H1 (cell line): ENCODE data around the gene TRIM38. TPM values are rescaled to one million over a fixed set of nuclear protein-coding genes. Genes with fewer than 3 reads are reported as not detected.

ENCODE experiments used
- CTCF ChIA-PET: fragments of 300-600 bp; sonication (Branson Sonifier 250); formaldehyde crosslinking; loops from one replicate; lab custom pipeline; 2021; ENCODE audit not compliant: partially characterized antibody; lab: Charles Lee
- POLR2A ChIA-PET: fragments of 300-600 bp; sonication (Branson Sonifier 250); formaldehyde crosslinking; loops from one replicate; lab custom pipeline; 2021; ENCODE audit warnings: inconsistent platforms; ENCODE audit not compliant: partially characterized antibody; lab: Charles Lee
- DNase-seq, 2 experiments: peaks; one replicate each; pipeline versions ENCODE4 v3.0.0 to v3.0.0-alpha.2; 2010 to 2022; ENCODE audit warnings: low spot score in 2 of 2, low read depth in 1 of 2, mixed read lengths in 1 of 2
- FAIRE-seq: peaks from 2 replicates; lab custom pipeline; 2011; peaks lifted over from hg19 to GRCh38; lab: Jason Lieb, UNC
- H2AFZ ChIP-seq: 2 replicates; pipeline ENCODE4 v1.8.1; 2012; ENCODE audit warnings: low read length, inconsistent platforms
- H2AK5ac ChIP-seq: 2 replicates; pipeline ENCODE4 v1.6.1; 2013; ENCODE audit warnings: low read depth, low read length
- H2BK120ac ChIP-seq: replicated peaks from 2 replicates; pipeline ENCODE3; 2013; ENCODE audit warnings: low read depth, low read length, inconsistent platforms
- H2BK12ac ChIP-seq: 2 replicates; pipeline ENCODE4 v1.6.1; 2013; ENCODE audit warnings: low read depth, low read length
- H2BK15ac ChIP-seq: 2 replicates; pipeline ENCODE4 v1.6.1; 2013; ENCODE audit warnings: low read length
- H2BK20ac ChIP-seq: 2 replicates; pipeline ENCODE4 v1.6.1; 2013; ENCODE audit warnings: low read length
- H2BK5ac ChIP-seq: 2 replicates; pipeline ENCODE4 v1.6.1; 2013; ENCODE audit warnings: low read depth, low read length
- H3K14ac ChIP-seq: 2 replicates; pipeline ENCODE4 v1.6.1; 2013; ENCODE audit warnings: inconsistent platforms; ENCODE audit not compliant: insufficient read length
- H3K18ac ChIP-seq: 2 replicates; pipeline ENCODE4 v1.6.1; 2013; ENCODE audit warnings: low read length; ENCODE audit errors: extremely low read depth
- H3K23ac ChIP-seq: 2 replicates; pipeline ENCODE4 v1.6.1; 2013; ENCODE audit warnings: inconsistent platforms; ENCODE audit not compliant: insufficient read length
- H3K23me2 ChIP-seq: 2 replicates; pipeline ENCODE4 v1.6.1; 2013; ENCODE audit warnings: low read depth, low read length
- H3K27ac ChIP-seq: 2 replicates; pipeline ENCODE4 v1.6.1; 2011; ENCODE audit warnings: low read depth, low read length, inconsistent platforms
- H3K27me3 ChIP-seq, 4 experiments: replicated peaks in 1 of 4; 1 replicate in 1 of 4; 2 replicates in 3 of 4; pipeline versions ENCODE4 v1.6.1 to v1.8.1; 2011 to 2013; ENCODE audit warnings: low read length in 3 of 4, mild to moderate bottlenecking in 3 of 4, inconsistent platforms in 2 of 4, mixed read lengths in 2 of 4, moderate library complexity in 1 of 4; ENCODE audit not compliant: control insufficient read depth in 3 of 4, insufficient read depth in 3 of 4; ENCODE audit errors: extremely low read depth in 1 of 4
- H3K36me3 ChIP-seq, 4 experiments: 2 replicates each; pipeline versions ENCODE4 v1.6.1 to v1.8.1; 2011 to 2013; ENCODE audit warnings: mild to moderate bottlenecking in 4 of 4, low read length in 3 of 4, moderate library complexity in 2 of 4, control low read depth in 1 of 4, inconsistent platforms in 1 of 4; ENCODE audit not compliant: insufficient read depth in 4 of 4, control insufficient read depth in 2 of 4
- H3K4ac ChIP-seq: replicated peaks from 2 replicates; pipeline ENCODE3; 2013; ENCODE audit warnings: low read length, low read depth, mixed read lengths, inconsistent platforms; ENCODE audit not compliant: insufficient read length
- H3K4me1 ChIP-seq, 4 experiments: replicated peaks in 1 of 4; 1 replicate in 1 of 4; 2 replicates in 3 of 4; pipeline versions ENCODE4 v1.6.1 to v1.8.1; 2011 to 2013; ENCODE audit warnings: low read length in 3 of 4, inconsistent platforms in 2 of 4, mixed read lengths in 1 of 4; ENCODE audit not compliant: insufficient read depth in 4 of 4, control insufficient read depth in 3 of 4
- H3K4me2 ChIP-seq, 2 experiments: 2 replicates each; pipeline versions ENCODE4 v1.6.1 to v1.8.1; 2011 to 2013; ENCODE audit warnings: low read depth in 2 of 2, low read length in 2 of 2, control low read depth in 1 of 2, inconsistent platforms in 1 of 2, mild to moderate bottlenecking in 1 of 2; ENCODE audit not compliant: insufficient read depth in 1 of 2
- H3K4me3 ChIP-seq, 4 experiments: fragments of 200-600, 300-600 bp in 1 of 4; sonication (generic), shearing (Covaris generic), sonication (Bioruptor Twin) in 1 of 4; 2 replicates each; pipeline versions ENCODE4 v1.5.1 to v1.8.1; 2011 to 2016; ENCODE audit warnings: low read length in 4 of 4, low read depth in 3 of 4, control low read depth in 2 of 4, inconsistent platforms in 2 of 4, mild to moderate bottlenecking in 2 of 4, mixed read lengths in 1 of 4, moderate library complexity in 1 of 4; ENCODE audit not compliant: insufficient read depth in 2 of 4; ENCODE audit errors: extremely low read depth in 1 of 4
- H3K56ac ChIP-seq: replicated peaks from 2 replicates; pipeline ENCODE3; 2013; ENCODE audit warnings: low read depth, mild to moderate bottlenecking, mixed read lengths, low read length, inconsistent platforms; ENCODE audit not compliant: insufficient read length
- H3K79me1 ChIP-seq: 2 replicates; pipeline ENCODE4 v1.6.1; 2013; ENCODE audit warnings: low read depth, low read length, control low read depth
- H3K79me2 ChIP-seq, 2 experiments: 2 replicates each; pipeline versions ENCODE4 v1.6.1 to v1.8.1; 2012 to 2013; ENCODE audit warnings: low read length in 2 of 2, mild to moderate bottlenecking in 2 of 2, inconsistent platforms in 1 of 2; ENCODE audit not compliant: insufficient read depth in 2 of 2, control insufficient read depth in 1 of 2
- H3K9ac ChIP-seq, 4 experiments: replicated peaks in 1 of 4; 1 replicate in 1 of 4; 2 replicates in 3 of 4; pipeline versions ENCODE4 v1.6.1 to v1.8.1; 2011 to 2013; ENCODE audit warnings: low read depth in 3 of 4, low read length in 3 of 4, control low read depth in 2 of 4, mild to moderate bottlenecking in 2 of 4, moderate library complexity in 2 of 4, inconsistent platforms in 1 of 4; ENCODE audit errors: extremely low read depth in 1 of 4
- H3K9me3 ChIP-seq, 2 experiments: 2 replicates each; pipeline versions ENCODE4 v1.6.1 to v1.8.1; 2012 to 2013; ENCODE audit warnings: mild to moderate bottlenecking in 2 of 2, moderate library complexity in 2 of 2, control low read depth in 1 of 2, inconsistent platforms in 1 of 2, low read depth in 1 of 2, low read length in 1 of 2, mixed read lengths in 1 of 2; ENCODE audit not compliant: insufficient read depth in 2 of 2
- H4K20me1 ChIP-seq, 2 experiments: replicated peaks in 1 of 2; 2 replicates each; pipeline versions ENCODE3 to v1.8.1; 2011 to 2013; ENCODE audit warnings: inconsistent platforms in 2 of 2, low read length in 2 of 2, mild to moderate bottlenecking in 1 of 2; ENCODE audit not compliant: insufficient read depth in 2 of 2, control insufficient read depth in 1 of 2
- H4K5ac ChIP-seq: 2 replicates; pipeline ENCODE4 v1.6.1; 2013; ENCODE audit warnings: low read length, low read depth, mixed read lengths, inconsistent platforms; ENCODE audit not compliant: insufficient read length
- H4K8ac ChIP-seq: 2 replicates; pipeline ENCODE4 v1.8.0; 2013; ENCODE audit warnings: mild to moderate bottlenecking, moderate library complexity, low read length, inconsistent platforms; ENCODE audit not compliant: insufficient read depth; ENCODE audit errors: extremely low read depth
- H4K91ac ChIP-seq: replicated peaks from 2 replicates; pipeline ENCODE3; 2013; ENCODE audit warnings: low read length, mixed read lengths, inconsistent platforms; ENCODE audit not compliant: insufficient read length
- BCL11A ChIP-seq, 2 experiments: IDR thresholded peaks; one replicate each; pipeline ENCODE4 v1.6.1; 2011; ENCODE audit warnings: low read depth in 2 of 2, low read length in 2 of 2, mild to moderate bottlenecking in 2 of 2
- CBX5 ChIP-seq: fragments of 300-800, 300-1000 bp; sonication (generic); IDR thresholded peaks from 2 replicates; pipeline ENCODE4 v1.7.1; 2016; ENCODE audit warnings: antibody characterized with exemption, low read length, low read depth
- CBX8 ChIP-seq: fragments of 300-800, 300-1000 bp; sonication (generic); IDR thresholded peaks from 2 replicates; pipeline ENCODE4 v1.7.1; 2016; ENCODE audit warnings: low read depth, low read length, borderline replicate concordance
- GABPA ChIP-seq: IDR thresholded peaks from 2 replicates; pipeline ENCODE4 v1.6.1; 2011; ENCODE audit warnings: mild to moderate bottlenecking, low read length, moderate library complexity, borderline replicate concordance; ENCODE audit not compliant: insufficient read depth
- HDAC6 ChIP-seq: IDR thresholded peaks from one replicate; pipeline ENCODE4 v1.7.1; 2012; ENCODE audit warnings: low read depth, mild to moderate bottlenecking, inconsistent platforms, low read length, moderate library complexity
- POU5F1 ChIP-seq: IDR thresholded peaks from 2 replicates; pipeline ENCODE4 v1.6.1; 2011; ENCODE audit warnings: low read depth, mild to moderate bottlenecking, low read length, moderate library complexity
- RNF2 ChIP-seq: fragments of 200-900, 300-1000 bp; sonication (generic); IDR thresholded peaks from 2 replicates; pipeline ENCODE4 v1.7.1; 2016; ENCODE audit warnings: borderline replicate concordance, low read depth, mild to moderate bottlenecking, antibody characterized with exemption, low read length; ENCODE audit not compliant: poor library complexity, severe bottlenecking; ENCODE audit errors: missing control alignments
- SRF ChIP-seq: IDR thresholded peaks from 2 replicates; pipeline ENCODE4 v1.6.1; 2011; ENCODE audit warnings: mild to moderate bottlenecking, low read depth, low read length, moderate library complexity
- WGBS, 2 experiments: shearing (Covaris generic) in 1 of 2; methylation state at CpG; one replicate each; pipeline versions ENCODE4 v1.1.6 to v1.1.7; 2013 to 2015; ENCODE audit warnings: low lambda C conversion rate in 2 of 2, mixed read lengths in 2 of 2, inconsistent platforms in 1 of 2, low coverage in 1 of 2, missing lambda C conversion rate in 1 of 2; ENCODE audit not compliant: insufficient replicate concordance in 2 of 2, insufficient coverage in 1 of 2, insufficient read length in 1 of 2; ENCODE audit errors: extremely low coverage in 1 of 2, missing lambda C conversion rate in 1 of 2; 5-methylcytosine and 5-hydroxymethylcytosine counted together
- polyA plus RNA-seq, 7 experiments: library from polyadenylated mRNA; depleted of rRNA in 3 of 7; stranded (reverse) in 5 of 7; unstranded in 2 of 7; fragments of >200 nt in 5 of 7; fragments of 200-250 nt in 2 of 7; gene quantifications; 1 replicate in 5 of 7; 2 replicates in 1 of 7; 4 replicates in 1 of 7; pipeline versions ENCODE4 v1.2.1 to v1.2.3, GENCODE V29; 2011 to 2013; ENCODE audit warnings: missing spikeins in 2 of 7, mixed read lengths in 2 of 7
- total RNA-seq: library from RNA; stranded (reverse); fragmentation: NEBNext Ultra II Directional; extraction: Animal tissue kit (Norgen Biotek cat#: 25700); gene quantifications from 2 replicates; pipeline ENCODE4 v1.2.1, GENCODE V29; 2021
- TF ChIP-seq, protein P1 (sequence below): IDR thresholded peaks from 2 replicates; pipeline ENCODE4 v1.6.1; 2012; ENCODE audit warnings: low read length, inconsistent platforms

The TRIM38 gene
- total and polyA plus RNA-seq, 2 of the 8 experiments (the other 6 are each of a cell fraction or from before 2014, with no cell fraction given) = 0.43 to 0.56 TPM

- peak overlapping the region; percentile 20; the same call in 1 of the 2 replicates for H2BK15ac ChIP-seq
- peak in 1 of 2 experiments; percentile 80 for DNase-seq
- peak overlapping the region; percentile 94 for H2AK5ac ChIP-seq
- no peaks in the 10 kb centered on the region for H3K36me3 ChIP-seq
- H3K4ac ChIP-seq = peak overlapping the region; percentile 71
- H4K5ac ChIP-seq = peak overlapping the region; percentile 85
- H3K79me1 ChIP-seq = no peaks in the 10 kb centered on the region
- peak overlapping the region; percentile 18 for H2BK120ac ChIP-seq
- peak overlapping the region; percentile 93 to 95 (median 94) for H3K9ac ChIP-seq
- no peak overlapping the region; the same call in 1 of the 2 replicates for H2BK20ac ChIP-seq
- peak overlapping the region; percentile 96 for H3K18ac ChIP-seq
- H4K8ac ChIP-seq = peak overlapping the region; percentile 90
- peaks cover 0 to under 1% of the 10 kb centered on the region in 2 experiments for H4K20me1 ChIP-seq
- peak overlapping the region; percentile 14 for H4K91ac ChIP-seq
- H2BK12ac ChIP-seq = peak overlapping the region; percentile 72; the same call in 1 of the 2 replicates
- H3K27me3 ChIP-seq = no peaks in the 10 kb centered on the region
- WGBS, 2 experiments = 2% methylated on average over 33 of the region's 39 CpGs; no CpG with 5 or more reads in 1 of the 2 experiments
- H3K56ac ChIP-seq = peak overlapping the region; percentile 91
- no peak overlapping the region for H3K23ac ChIP-seq
- H3K4me1 ChIP-seq = peaks cover 2 to 14% (median 5%) of the 10 kb centered on the region in 4 experiments; a peak in 4 of 7 replicates
- CTCF ChIA-PET = interaction anchor here (0.7 to 1.8 kb wide), 5 partner anchors 10 to 107 kb away, joined by 3 to 9 read pairs (median 3); a partner anchor contains a TSS
- H3K27ac ChIP-seq = peak overlapping the region; percentile 95
- no peaks in the 10 kb centered on the region; a peak in 1 of 4 replicates for H3K9me3 ChIP-seq
- FAIRE-seq = peak; percentile 7
- peaks cover 10% of the 10 kb centered on the region for H3K23me2 ChIP-seq
- H2AFZ ChIP-seq = no peak overlapping the region
- H3K14ac ChIP-seq = peak overlapping the region; percentile 2
- POLR2A ChIA-PET = interaction anchor here (0.6 to 32.8 kb wide), 53 partner anchors 12 to 1872 kb away, joined by 3 to 1982 read pairs (median 4); partner anchors contain the start of genes HFE and SLC17A2
- H3K4me2 ChIP-seq = peak overlapping the region; percentile 95 to 99
- peak overlapping the region; percentile 98 for H2BK5ac ChIP-seq
- H3K4me3 ChIP-seq = peak overlapping the region; percentile 72 to 94 (median 79)
- H3K79me2 ChIP-seq = no peaks in the 10 kb centered on the region
- TF ChIP-seq SRF (no peak), HDAC6 (no peak), GABPA (no peak), RNF2 (no peak), CBX8 (no peak), POU5F1 (no peak), CBX5 (no peak), BCL11A (IDR thresholded peaks at IDR 0.05; ENCODE audit: low read depth in 2 of 2, low read length in 2 of 2) (no peak)
- TF ChIP-seq, protein P1, sequence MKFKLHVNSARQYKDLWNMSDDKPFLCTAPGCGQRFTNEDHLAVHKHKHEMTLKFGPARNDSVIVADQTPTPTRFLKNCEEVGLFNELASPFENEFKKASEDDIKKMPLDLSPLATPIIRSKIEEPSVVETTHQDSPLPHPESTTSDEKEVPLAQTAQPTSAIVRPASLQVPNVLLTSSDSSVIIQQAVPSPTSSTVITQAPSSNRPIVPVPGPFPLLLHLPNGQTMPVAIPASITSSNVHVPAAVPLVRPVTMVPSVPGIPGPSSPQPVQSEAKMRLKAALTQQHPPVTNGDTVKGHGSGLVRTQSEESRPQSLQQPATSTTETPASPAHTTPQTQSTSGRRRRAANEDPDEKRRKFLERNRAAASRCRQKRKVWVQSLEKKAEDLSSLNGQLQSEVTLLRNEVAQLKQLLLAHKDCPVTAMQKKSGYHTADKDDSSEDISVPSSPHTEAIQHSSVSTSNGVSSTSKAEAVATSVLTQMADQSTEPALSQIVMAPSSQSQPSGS = peak; percentile 67; the same call in 1 of the 2 replicates
These were observed 58.9 kb downstream of the TRIM38 start for GRCh38 chr6:26021350-26022131.
